H9 (cell line): ENCODE results near the gene BEST3. TPM values are rescaled to one million over a fixed set of nuclear protein-coding genes. Genes with fewer than 3 reads are reported as not detected.
A peak's percentile ranks its signal among the peaks of the same experiment; 100 is the strongest.

Experiments
- DNase-seq: peaks from one replicate; pipeline ENCODE4 v3.0.0-alpha.2; 2017
- H2AFZ ChIP-seq: one replicate; pipeline ENCODE4 v1.6.1; 2013; ENCODE audit warnings: mild to moderate bottlenecking, low read length, control low read depth, moderate library complexity
- H2AK5ac ChIP-seq: 2 replicates; pipeline ENCODE4 v1.6.1; 2013; ENCODE audit warnings: low read length, control low read depth, mixed read lengths; ENCODE audit not compliant: insufficient read length
- H2BK120ac ChIP-seq: one replicate; pipeline ENCODE4 v1.6.1; 2013; ENCODE audit warnings: low read depth, mild to moderate bottlenecking, low read length, control low read depth, inconsistent platforms; ENCODE audit not compliant: poor library complexity, severe bottlenecking
- H2BK12ac ChIP-seq: 2 replicates; pipeline ENCODE4 v1.6.1; 2013; ENCODE audit warnings: low read length, control low read depth, mixed read lengths, low read depth; ENCODE audit not compliant: insufficient read length
- H2BK15ac ChIP-seq: 2 replicates; pipeline ENCODE4 v1.6.1; 2013; ENCODE audit warnings: low read depth, low read length, control low read depth
- H2BK20ac ChIP-seq: one replicate; pipeline ENCODE4 v1.6.1; 2013; ENCODE audit warnings: low read depth, mild to moderate bottlenecking, low read length, control low read depth, inconsistent platforms; ENCODE audit not compliant: poor library complexity, severe bottlenecking
- H2BK5ac ChIP-seq: 2 replicates; pipeline ENCODE4 v1.6.1; 2013; ENCODE audit warnings: low read length, control low read depth, mixed read lengths; ENCODE audit not compliant: insufficient read length
- H3K14ac ChIP-seq: 2 replicates; pipeline ENCODE4 v1.6.1; 2013; ENCODE audit warnings: low read length, control low read depth; ENCODE audit not compliant: insufficient read depth
- H3K18ac ChIP-seq: 2 replicates; pipeline ENCODE4 v1.6.1; 2013; ENCODE audit warnings: low read depth, mild to moderate bottlenecking, mixed read lengths, low read length, control low read depth; ENCODE audit not compliant: insufficient read length
- H3K23ac ChIP-seq: 2 replicates; pipeline ENCODE4 v1.6.1; 2013; ENCODE audit warnings: low read length, control low read depth, mixed read lengths, low read depth; ENCODE audit not compliant: insufficient read length
- H3K23me2 ChIP-seq: 2 replicates; pipeline ENCODE4 v1.6.1; 2013; ENCODE audit warnings: low read depth, mild to moderate bottlenecking, mixed read lengths, low read length, control low read depth; ENCODE audit not compliant: insufficient read length, poor library complexity, severe bottlenecking
- H3K27ac ChIP-seq: 2 replicates; pipeline ENCODE4 v1.5.1; 2013; ENCODE audit warnings: low read length, control low read depth, mixed read lengths, low read depth; ENCODE audit not compliant: insufficient read length
- H3K27me3 ChIP-seq: 2 replicates; pipeline ENCODE4 v1.6.1; 2013; ENCODE audit warnings: low read length, control low read depth, inconsistent platforms; ENCODE audit not compliant: insufficient read depth
- H3K4ac ChIP-seq: 2 replicates; pipeline ENCODE4 v1.6.1; 2013; ENCODE audit warnings: low read depth, mild to moderate bottlenecking, control low read depth, inconsistent platforms, low read length, moderate library complexity
- H3K4me1 ChIP-seq: 2 replicates; pipeline ENCODE4 v1.6.1; 2013; ENCODE audit warnings: low read length, control low read depth, inconsistent platforms; ENCODE audit not compliant: insufficient read depth
- H3K4me2 ChIP-seq: 2 replicates; pipeline ENCODE4 v1.6.1; 2013; ENCODE audit warnings: low read length, control low read depth, mixed read lengths; ENCODE audit not compliant: insufficient read length, insufficient read depth
- H3K56ac ChIP-seq: 2 replicates; pipeline ENCODE4 v1.6.1; 2013; ENCODE audit warnings: low read depth, mild to moderate bottlenecking, mixed read lengths, low read length, control low read depth; ENCODE audit not compliant: insufficient read length
- H3K79me1 ChIP-seq: 2 replicates; pipeline ENCODE4 v1.6.1; 2013; ENCODE audit warnings: low read depth, mild to moderate bottlenecking, moderate library complexity, low read length, control low read depth, inconsistent platforms; ENCODE audit not compliant: insufficient read depth, poor library complexity, severe bottlenecking
- H3K79me2 ChIP-seq: 2 replicates; pipeline ENCODE4 v1.6.1; 2013; ENCODE audit warnings: low read length, control low read depth, inconsistent platforms; ENCODE audit not compliant: insufficient read depth
- H3K9ac ChIP-seq: 2 replicates; pipeline ENCODE4 v1.6.1; 2013; ENCODE audit warnings: low read length, control low read depth, mixed read lengths; ENCODE audit not compliant: insufficient read length; ENCODE audit errors: extremely low read depth
- H3K9me3 ChIP-seq: one replicate; pipeline ENCODE4 v1.6.1; 2013; ENCODE audit warnings: low read depth, low read length, inconsistent platforms; ENCODE audit not compliant: control insufficient read depth
- H3T11ph ChIP-seq: one replicate; pipeline ENCODE4 v1.6.1; 2013; ENCODE audit warnings: mild to moderate bottlenecking, low read length, control low read depth, inconsistent platforms
- H4K20me1 ChIP-seq: one replicate; pipeline ENCODE4 v1.6.1; 2013; ENCODE audit not compliant: control insufficient read depth, insufficient read length, insufficient read depth
- H4K5ac ChIP-seq: 2 replicates; pipeline ENCODE4 v1.6.1; 2013; ENCODE audit warnings: low read depth, mild to moderate bottlenecking, mixed read lengths, low read length, control low read depth; ENCODE audit not compliant: insufficient read length
- H4K8ac ChIP-seq: replicated peaks from 2 replicates; pipeline ENCODE4 v1.6.1; 2013; ENCODE audit warnings: low read length, control low read depth, mixed read lengths, low read depth; ENCODE audit not compliant: insufficient read length
- H4K91ac ChIP-seq: 2 replicates; pipeline ENCODE4 v1.6.1; 2013; ENCODE audit warnings: low read depth, mild to moderate bottlenecking, moderate library complexity, mixed read lengths, low read length, control low read depth; ENCODE audit not compliant: insufficient read length
- H3K27ac Mint-ChIP-seq, 3 experiments: 2 replicates in 2 of 3; 3 replicates in 1 of 3; pipeline ENCODE4 v1.8.0; 2020 to 2021; ENCODE audit warnings: mixed read lengths in 3 of 3, mild to moderate bottlenecking in 1 of 3, moderate library complexity in 1 of 3
- H3K27me3 Mint-ChIP-seq: 2 replicates; pipeline ENCODE4 v1.8.0; 2021; ENCODE audit warnings: low read depth, mild to moderate bottlenecking, moderate library complexity, mixed read lengths
- H3K36me3 Mint-ChIP-seq, 3 experiments: 2 replicates in 2 of 3; 3 replicates in 1 of 3; pipeline ENCODE4 v1.8.0; 2020 to 2021; ENCODE audit warnings: low read depth in 3 of 3, mixed read lengths in 3 of 3; ENCODE audit not compliant: insufficient read depth in 1 of 3
- H3K4me1 Mint-ChIP-seq, 2 experiments: 2 replicates each; pipeline ENCODE4 v1.8.0; 2020; ENCODE audit warnings: mixed read lengths in 2 of 2
- H3K4me3 Mint-ChIP-seq, 2 experiments: 2 replicates in 1 of 2; 3 replicates in 1 of 2; pipeline ENCODE4 v1.8.0; 2020 to 2021; ENCODE audit warnings: mild to moderate bottlenecking in 2 of 2, mixed read lengths in 2 of 2, moderate library complexity in 1 of 2
- H3K9me3 Mint-ChIP-seq, 2 experiments: 2 replicates in 1 of 2; 3 replicates in 1 of 2; pipeline ENCODE4 v1.8.0; 2020; ENCODE audit warnings: mild to moderate bottlenecking in 2 of 2, mixed read lengths in 2 of 2, moderate library complexity in 1 of 2
- WGBS: extraction: QIAGEN DNeasy Blood & Tissue Kit; methylation state at CpG from one replicate; pipeline ENCODE4 v1.1.7; 2013; ENCODE audit warnings: missing lambda C conversion rate, low lambda C conversion rate, mixed read lengths; ENCODE audit not compliant: insufficient read length; ENCODE audit errors: extremely low coverage; 5-methylcytosine and 5-hydroxymethylcytosine counted together
- total RNA-seq: library from RNA; stranded (reverse); gene quantifications from 2 replicates; pipeline ENCODE4 v1.2.1, GENCODE V29; 2021
- TF ChIP-seq, protein P1 (sequence below): fragments of 200-600 bp; sonication (generic); conservative IDR thresholded peaks from 3 replicates; pipeline ENCODE4 v1.8.0; 2021; ENCODE audit warnings: antibody characterized with exemption, mild to moderate bottlenecking

Gene BEST3
- total RNA-seq, 1 experiment from 2014 or later: 0.42 TPM

DNA sequence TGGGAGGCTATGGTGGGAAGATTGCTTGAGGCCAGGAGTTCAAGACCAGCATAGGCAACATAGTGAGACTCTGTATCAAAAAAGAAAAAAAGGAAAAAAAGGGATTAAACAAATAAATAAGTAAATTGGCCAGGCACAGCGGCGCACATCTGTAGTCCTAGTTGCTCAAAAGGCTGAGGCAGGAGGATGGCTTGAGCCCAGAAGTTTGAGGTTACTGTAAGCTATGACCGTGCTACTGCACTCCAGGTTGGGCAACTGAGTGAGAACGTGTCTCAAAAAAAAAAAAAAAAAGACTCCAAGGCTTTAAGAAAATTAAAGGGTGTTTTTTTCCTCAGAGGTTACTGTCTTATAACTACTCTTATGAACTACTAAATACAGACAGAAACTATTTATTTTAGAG, 11.7 kb downstream of the BEST3 start:
- Histone ChIP-seq H3K79me2 (no peaks in the 10 kb centered on the region), H3K27me3 (no peaks in the 10 kb centered on the region), H3K18ac (no peak overlapping the region), H2BK5ac (no peak overlapping the region), H3K4me2 (no peak overlapping the region), H2BK15ac (no peak overlapping the region), H3K14ac (no peak overlapping the region), H2BK12ac (no peak overlapping the region), H3K4ac (no peak overlapping the region), H3K56ac (no peak overlapping the region), H3K27ac (no peak overlapping the region), H2BK120ac (no peak overlapping the region), H4K91ac (no peak overlapping the region), H2BK20ac (no peak overlapping the region), H3K79me1 (no peaks in the 10 kb centered on the region), H4K8ac (no peak overlapping the region), H4K20me1 (no peaks in the 10 kb centered on the region), H2AFZ (no peak overlapping the region), H3T11ph (no peak overlapping the region), H3K9ac (no peak overlapping the region), H3K9me3 (no peaks in the 10 kb centered on the region), H4K5ac (no peak overlapping the region), H3K23ac (no peak overlapping the region), H3K23me2 (peaks cover 4% of the 10 kb centered on the region), H3K4me1 (peaks cover 10% of the 10 kb centered on the region), H2AK5ac (no peak overlapping the region)
- peak overlapping the region in 2 of 3 experiments; percentile 41 to 85; a peak in 2 of 7 replicates for H3K27ac Mint-ChIP-seq
- no peak overlapping the region for H3K4me3 Mint-ChIP-seq
- TF ChIP-seq, protein P1, sequence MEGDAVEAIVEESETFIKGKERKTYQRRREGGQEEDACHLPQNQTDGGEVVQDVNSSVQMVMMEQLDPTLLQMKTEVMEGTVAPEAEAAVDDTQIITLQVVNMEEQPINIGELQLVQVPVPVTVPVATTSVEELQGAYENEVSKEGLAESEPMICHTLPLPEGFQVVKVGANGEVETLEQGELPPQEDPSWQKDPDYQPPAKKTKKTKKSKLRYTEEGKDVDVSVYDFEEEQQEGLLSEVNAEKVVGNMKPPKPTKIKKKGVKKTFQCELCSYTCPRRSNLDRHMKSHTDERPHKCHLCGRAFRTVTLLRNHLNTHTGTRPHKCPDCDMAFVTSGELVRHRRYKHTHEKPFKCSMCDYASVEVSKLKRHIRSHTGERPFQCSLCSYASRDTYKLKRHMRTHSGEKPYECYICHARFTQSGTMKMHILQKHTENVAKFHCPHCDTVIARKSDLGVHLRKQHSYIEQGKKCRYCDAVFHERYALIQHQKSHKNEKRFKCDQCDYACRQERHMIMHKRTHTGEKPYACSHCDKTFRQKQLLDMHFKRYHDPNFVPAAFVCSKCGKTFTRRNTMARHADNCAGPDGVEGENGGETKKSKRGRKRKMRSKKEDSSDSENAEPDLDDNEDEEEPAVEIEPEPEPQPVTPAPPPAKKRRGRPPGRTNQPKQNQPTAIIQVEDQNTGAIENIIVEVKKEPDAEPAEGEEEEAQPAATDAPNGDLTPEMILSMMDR: no peak
- H3K9me3 Mint-ChIP-seq: no peaks in the 10 kb centered on the region
- WGBS: no CpG with 5 or more reads among the region's 4 CpGs
- H3K36me3 Mint-ChIP-seq: no peaks in the 10 kb centered on the region
- DNase-seq: no peak
- peaks cover 44 to 47% of the 10 kb centered on the region in 2 experiments for H3K4me1 Mint-ChIP-seq
- H3K27me3 Mint-ChIP-seq: no peaks in the 10 kb centered on the region; the same call in 1 of the 2 replicates
